K562 (cell line): Measurements from ENCODE around the gene FILIP1.

Experiments
- ATF6 ChIP-seq: sonication (generic); formaldehyde crosslinking; IDR thresholded peaks from 2 replicates; pipeline ENCODE4 v1.4.0; 2020; ENCODE audit warnings: mild to moderate bottlenecking, missing genetic modification reagents
- BMI1 ChIP-seq: fragments of 150-350 bp; IDR thresholded peaks from 2 replicates; pipeline ENCODE4 v1.6.1; 2014; ENCODE audit warnings: low read length
- CTCF ChIP-seq, 3 experiments: IDR thresholded peaks in 2 of 3; conservative IDR thresholded peaks in 1 of 3; 2 replicates each; pipeline ENCODE4 v1.5.1; 2011 to 2012; ENCODE audit warnings: low read length in 3 of 3, mild to moderate bottlenecking in 3 of 3, control low read depth in 2 of 3, improper control_type of control experiment in 1 of 3, inconsistent platforms in 1 of 3, low read depth in 1 of 3, mixed read lengths in 1 of 3, moderate library complexity in 1 of 3; ENCODE audit not compliant: insufficient read depth in 2 of 3
- HDAC2 ChIP-seq: fragments of 450-650 bp; IDR thresholded peaks from 2 replicates; pipeline ENCODE4 v1.6.1; 2016; ENCODE audit warnings: mild to moderate bottlenecking
- MXI1 ChIP-seq: IDR thresholded peaks from 2 replicates; pipeline ENCODE4 v1.6.1; 2011; ENCODE audit warnings: low read depth, mild to moderate bottlenecking, improper control_type of control experiment, low read length
- NCOA4 ChIP-seq: fragments of 450-650 bp; IDR thresholded peaks from 2 replicates; pipeline ENCODE4 v1.6.1; 2018; ENCODE audit warnings: mild to moderate bottlenecking; ENCODE audit not compliant: partially characterized antibody
- NFIC ChIP-seq: fragments of 450-650 bp; IDR thresholded peaks from 2 replicates; pipeline ENCODE4 v1.6.1; 2017; ENCODE audit warnings: mild to moderate bottlenecking, inconsistent platforms
- NFYB ChIP-seq: IDR thresholded peaks from 2 replicates; pipeline ENCODE4 v1.6.1; 2011; ENCODE audit warnings: mild to moderate bottlenecking, moderate library complexity; ENCODE audit not compliant: insufficient read length; ENCODE audit errors: extremely low read depth
- POLR2AphosphoS5 ChIP-seq: IDR thresholded peaks from 2 replicates; pipeline ENCODE4 v1.6.1; 2011; ENCODE audit warnings: mild to moderate bottlenecking, low read depth, low read length, moderate library complexity; ENCODE audit not compliant: control insufficient read depth, insufficient read depth
- TCF7L2 ChIP-seq: fragments of 150-350 bp; IDR thresholded peaks from 2 replicates; pipeline ENCODE4 v1.6.1; 2016; ENCODE audit warnings: low read depth, mild to moderate bottlenecking, low read length, moderate library complexity
- ZNF318 ChIP-seq, 2 experiments: fragments of 450-650 bp; IDR thresholded peaks; 2 replicates each; pipeline ENCODE4 v1.6.1; 2016; ENCODE audit warnings: mild to moderate bottlenecking in 2 of 2, borderline replicate concordance in 1 of 2, low read depth in 1 of 2, moderate library complexity in 1 of 2

GRCh38 chr6:75490706-75491105 lies 2.9 kb downstream of the FILIP1 start:
- TF ChIP-seq ZNF318 (IDR thresholded peaks at IDR 0.05; ENCODE audit: borderline replicate concordance in 1 of 2, low read depth in 1 of 2), result no peak
- TF ChIP-seq NFYB, result no peak
- TF ChIP-seq CTCF (IDR thresholded peaks at IDR 0.05 in 2 of 3, conservative IDR thresholded peaks at IDR 0.05 in 1 of 3; ENCODE audit: insufficient read depth in 2 of 3, low read depth in 1 of 3, low read length in 3 of 3), result no peak
- no peak for TF ChIP-seq MXI1
- TF ChIP-seq POLR2AphosphoS5, result no peak
- TF ChIP-seq BMI1, result no peak
- no peak for TF ChIP-seq ATF6 (CRISPR knock-in tag)
- no peak for TF ChIP-seq NFIC
- TF ChIP-seq HDAC2, result no peak
- no peak for TF ChIP-seq NCOA4
- TF ChIP-seq TCF7L2, result no peak
